Transverse colon (tissue), 4 donors: ENCODE results near the gene PCYT1A. TPM values are rescaled to one million over a fixed set of nuclear protein-coding genes. Genes with fewer than 3 reads are reported as not detected.
A peak's percentile ranks its signal among the peaks of the same experiment; 100 is the strongest.

Source experiments
- DNase-seq: peaks from one replicate; pipeline ENCODE4 v3.0.0-alpha.2; 2019
- H3K27ac ChIP-seq, 4 donors: fragments of 200-600 bp; sonication (generic); 2 replicates each; pipeline ENCODE4 v1.5.1; 2016 to 2018; ENCODE audit warnings: inconsistent platforms in 4 of 4
- H3K27me3 ChIP-seq: fragments of 200-600 bp; sonication (generic); 2 replicates; pipeline ENCODE4 v1.5.1; 2017; ENCODE audit warnings: inconsistent platforms
- H3K36me3 ChIP-seq, 4 donors: fragments of 200-600 bp; sonication (generic); 2 replicates each; pipeline ENCODE4 v1.5.1; 2017 to 2019; ENCODE audit warnings: inconsistent platforms in 4 of 4
- H3K4me1 ChIP-seq, 4 donors: fragments of 200-600 bp; sonication (generic); 2 replicates each; pipeline ENCODE4 v1.5.1; 2017 to 2020; ENCODE audit warnings: inconsistent platforms in 4 of 4
- H3K4me3 ChIP-seq, 4 donors: fragments of 200-600 bp; sonication (generic); 1 replicate in 1 of 4; 2 replicates in 3 of 4; pipeline versions ENCODE4 v1.5.1 to v1.6.1; 2017 to 2019; ENCODE audit warnings: inconsistent platforms in 4 of 4
- H3K9me3 ChIP-seq, 2 donors: fragments of 200-600 bp; sonication (generic); 2 replicates each; pipeline ENCODE4 v1.5.1; 2017 to 2019; ENCODE audit warnings: inconsistent platforms in 2 of 2
- EP300 ChIP-seq: sonication (generic); formaldehyde crosslinking; IDR thresholded peaks from one replicate; pipeline ENCODE4 v1.6.1; 2017; ENCODE audit warnings: antibody characterized with exemption, low read depth
- POLR2A ChIP-seq: fragments of 450-650 bp; IDR thresholded peaks from one replicate; pipeline ENCODE4 v1.6.1; 2016; ENCODE audit warnings: antibody characterized with exemption, mild to moderate bottlenecking, moderate library complexity
- POLR2AphosphoS5 ChIP-seq, 3 donors: sonication (generic); formaldehyde crosslinking; IDR thresholded peaks; one replicate each; pipeline ENCODE4 v1.6.1; 2016; ENCODE audit warnings: antibody characterized with exemption in 3 of 3
- WGBS, 2 donors: methylation state at CpG; one replicate each; pipeline ENCODE4 v1.1.5; 2018; ENCODE audit warnings: low coverage in 1 of 2; 5-methylcytosine and 5-hydroxymethylcytosine counted together
- in situ Hi-C, 4 donors: fragments of 200-750 bp; cut with MboI; loops; one replicate each; pipeline versions ENCODE4 v1.15.0 to v1.15.1; 2017; ENCODE audit warnings: low sequenced_read_pairs in 3 of 4, low pct_ligation_motif_present in 1 of 4, low pct_unique_long_range_greater_than_20kb in 1 of 4
- intact Hi-C: fragments of 100-400 bp; cut with DNase I; formaldehyde crosslinking; loops from one replicate; pipeline ENCODE4 v1.15.1; 2023; ENCODE audit warnings: low total_unique reads
- total RNA-seq, 4 donors: library from RNA; depleted of rRNA; stranded (reverse); fragments of >200 nt; gene quantifications; one replicate each; pipeline ENCODE4 v1.1.0, GENCODE V29; 2016
- TF ChIP-seq, protein P1 (sequence below), 5 experiments: fragments of 200-600 bp in 3 of 5; fragments of 450-650 bp in 2 of 5; sonication (generic) in 3 of 5; IDR thresholded peaks; 1 replicate in 2 of 5; 2 replicates in 3 of 5; pipeline ENCODE4 v1.5.1; 2016 to 2017; ENCODE audit warnings: antibody characterized with exemption in 5 of 5, inconsistent platforms in 3 of 5, mild to moderate bottlenecking in 2 of 5, moderate library complexity in 1 of 5

PCYT1A gene
- total RNA-seq, 4 donors from 2014 or later = 50.1 to 104 (median 76.2) TPM

DNA sequence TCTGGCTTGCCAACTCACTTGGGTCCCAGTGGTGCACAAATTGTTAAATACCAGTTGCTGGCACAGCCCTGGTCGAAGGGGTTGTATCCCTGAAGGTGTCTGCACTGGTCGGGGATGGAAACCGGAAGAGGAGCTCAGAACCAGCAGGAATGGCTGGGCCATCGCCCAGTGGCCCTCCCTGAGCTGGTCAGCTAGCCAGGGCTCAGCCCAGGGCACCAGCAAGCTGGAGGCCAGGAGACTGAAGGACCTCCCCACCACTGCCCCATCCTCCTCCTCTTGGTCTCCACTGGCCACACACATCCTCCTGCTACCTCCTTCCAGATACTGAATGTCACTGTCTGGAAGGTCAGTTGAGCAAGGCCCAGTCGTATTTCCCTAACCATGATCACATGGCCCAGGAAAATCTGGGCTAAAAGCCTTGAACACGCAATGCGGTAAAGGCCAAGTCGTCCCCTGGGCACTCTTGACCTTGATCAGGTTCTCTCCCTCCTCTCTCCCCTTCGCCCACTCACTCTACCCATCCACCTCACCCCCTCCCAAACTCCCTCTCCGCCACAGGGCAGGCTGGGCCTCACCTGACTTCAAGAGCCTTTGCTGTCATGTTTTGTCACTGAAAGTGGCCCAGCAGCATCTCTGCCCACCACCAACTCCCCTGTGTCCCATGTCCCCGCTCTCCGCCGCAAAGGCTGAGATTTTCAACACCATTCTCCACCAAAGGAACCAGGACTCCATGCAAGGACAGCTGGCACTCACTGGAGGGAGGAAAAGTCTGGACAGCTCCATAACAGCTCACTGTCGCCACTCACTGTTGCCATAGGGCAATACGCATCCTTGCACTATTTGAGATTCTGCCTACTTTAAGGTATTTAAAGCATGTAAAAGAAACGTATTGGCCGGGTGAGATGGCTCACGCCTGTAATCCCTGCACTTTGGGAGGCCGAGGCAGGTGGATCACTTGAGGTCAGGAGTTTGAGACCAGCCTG lies 88.5 kb downstream of the PCYT1A start:
- DNase-seq = no peak
- intact Hi-C loops (no loop called here), in situ Hi-C loops (loop anchor here in 2 of 4 donors (5.0 to 10.0 kb wide), 2 partner anchors 124 to 127 kb away; no protein-coding TSS in a partner anchor)

DNA sequence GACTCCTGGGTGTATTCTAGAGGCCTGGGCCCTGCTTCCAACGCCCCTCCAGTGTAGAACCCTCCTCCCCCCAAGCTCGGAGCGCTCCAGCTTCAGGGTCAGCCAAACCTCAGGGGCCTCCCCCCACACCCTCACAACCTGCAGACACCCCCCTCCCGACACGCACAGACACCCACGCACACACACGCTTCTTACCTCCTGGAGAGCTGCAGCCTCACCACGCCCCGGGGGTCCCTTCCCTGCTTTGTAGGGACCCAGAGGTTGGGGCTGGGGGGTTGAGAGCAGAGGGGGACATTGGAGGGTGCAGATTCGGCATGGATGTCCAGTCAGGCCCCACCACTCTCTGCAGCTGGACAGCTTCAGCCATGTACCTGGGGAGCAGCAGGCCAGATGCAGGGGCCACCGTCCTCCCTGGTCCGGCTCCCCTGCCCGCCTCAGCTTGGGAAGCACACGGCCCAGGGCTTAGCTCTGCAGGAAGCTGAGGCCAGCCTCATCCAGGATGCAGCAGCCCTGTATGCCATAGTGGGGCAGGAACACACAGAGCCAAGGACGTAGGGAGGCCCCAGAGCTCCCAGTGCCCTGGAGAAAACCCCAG lies 89.3 kb downstream of the PCYT1A start:
- Histone ChIP-seq H3K4me1 (peaks cover 5 to 29% (median 19%) of the 10 kb centered on the region in 4 donors), H3K27ac (no peak overlapping the region), H3K27me3 (no peaks in the 10 kb centered on the region), H3K4me3 (no peak overlapping the region), H3K9me3 (no peaks in the 10 kb centered on the region), H3K36me3 (no peaks in the 10 kb centered on the region)
- DNase-seq = no peak
- intact Hi-C loops = no loop called here
- no peak for TF ChIP-seq EP300
- no peak for TF ChIP-seq POLR2AphosphoS5 (IDR thresholded peaks at IDR 0.05)
- no peak for TF ChIP-seq POLR2A
- TF ChIP-seq, protein P1, sequence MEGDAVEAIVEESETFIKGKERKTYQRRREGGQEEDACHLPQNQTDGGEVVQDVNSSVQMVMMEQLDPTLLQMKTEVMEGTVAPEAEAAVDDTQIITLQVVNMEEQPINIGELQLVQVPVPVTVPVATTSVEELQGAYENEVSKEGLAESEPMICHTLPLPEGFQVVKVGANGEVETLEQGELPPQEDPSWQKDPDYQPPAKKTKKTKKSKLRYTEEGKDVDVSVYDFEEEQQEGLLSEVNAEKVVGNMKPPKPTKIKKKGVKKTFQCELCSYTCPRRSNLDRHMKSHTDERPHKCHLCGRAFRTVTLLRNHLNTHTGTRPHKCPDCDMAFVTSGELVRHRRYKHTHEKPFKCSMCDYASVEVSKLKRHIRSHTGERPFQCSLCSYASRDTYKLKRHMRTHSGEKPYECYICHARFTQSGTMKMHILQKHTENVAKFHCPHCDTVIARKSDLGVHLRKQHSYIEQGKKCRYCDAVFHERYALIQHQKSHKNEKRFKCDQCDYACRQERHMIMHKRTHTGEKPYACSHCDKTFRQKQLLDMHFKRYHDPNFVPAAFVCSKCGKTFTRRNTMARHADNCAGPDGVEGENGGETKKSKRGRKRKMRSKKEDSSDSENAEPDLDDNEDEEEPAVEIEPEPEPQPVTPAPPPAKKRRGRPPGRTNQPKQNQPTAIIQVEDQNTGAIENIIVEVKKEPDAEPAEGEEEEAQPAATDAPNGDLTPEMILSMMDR (IDR thresholded peaks at IDR 0.05) = no peak
- WGBS, 2 donors = 91% methylated on average over 13 of the region's 15 CpGs; no CpG with 5 or more reads in 1 of the 2 donors
- in situ Hi-C loops = loop anchor here in 2 of 4 donors (5.0 to 10.0 kb wide), 2 partner anchors 123 to 126 kb away; no protein-coding TSS in a partner anchor

More for the DNA sequence above, 88.5 kb downstream of the PCYT1A start:
- H3K4me3 ChIP-seq = no peak overlapping the region
- no peak overlapping the region for H3K27ac ChIP-seq
- H3K9me3 ChIP-seq = no peaks in the 10 kb centered on the region
- TF ChIP-seq, protein P1 (IDR thresholded peaks at IDR 0.05) = peak in 1 of 5 experiments; percentile 21
- no peak for TF ChIP-seq EP300
- H3K36me3 ChIP-seq = no peaks in the 10 kb centered on the region
- WGBS, 2 donors = 83 to 95% methylated on average over 4 to 19 of the region's 19 CpGs
- H3K4me1 ChIP-seq = peaks cover 5 to 20% (median 12%) of the 10 kb centered on the region in 4 donors
- H3K27me3 ChIP-seq = no peaks in the 10 kb centered on the region

DNA sequence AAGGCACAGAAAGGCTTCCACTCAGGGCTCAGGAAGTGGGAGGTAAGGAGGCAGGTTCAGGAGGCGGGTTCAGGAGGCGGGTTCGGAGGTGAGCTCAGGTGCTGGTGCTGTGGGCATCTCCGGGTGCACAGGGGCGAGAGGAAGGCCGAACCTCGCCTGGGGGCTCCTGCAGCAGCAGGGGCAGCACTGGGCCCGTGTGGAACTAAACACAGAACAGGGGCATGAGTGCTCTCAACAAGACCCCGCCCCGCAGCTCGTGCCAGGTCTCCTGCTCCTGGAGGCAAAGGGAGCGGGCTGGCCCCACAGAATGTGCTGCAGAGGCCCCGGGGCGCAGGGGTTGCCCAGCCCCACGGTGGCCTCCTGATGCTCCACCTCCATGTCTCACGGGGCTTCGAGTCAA lies 90.0 kb downstream of the PCYT1A start:
- Histone ChIP-seq H3K9me3 (no peaks in the 10 kb centered on the region), H3K36me3 (no peaks in the 10 kb centered on the region), H3K27ac (no peak overlapping the region), H3K27me3 (no peaks in the 10 kb centered on the region), H3K4me1 (peaks cover 5 to 36% (median 25%) of the 10 kb centered on the region in 4 donors), H3K4me3 (no peak overlapping the region)
- intact Hi-C loops (no loop called here), in situ Hi-C loops (loop anchor here in 2 of 4 donors (5.0 to 10.0 kb wide), 2 partner anchors 123 to 125 kb away; no protein-coding TSS in a partner anchor)
- DNase-seq = no peak
- WGBS, 2 donors = 87 to 92% methylated on average over 8 to 17 of the region's 17 CpGs
- TF ChIP-seq, protein P1 (IDR thresholded peaks at IDR 0.05) = no peak
- TF ChIP-seq POLR2A (no peak), EP300 (no peak), POLR2AphosphoS5 (IDR thresholded peaks at IDR 0.05) (no peak)

DNA sequence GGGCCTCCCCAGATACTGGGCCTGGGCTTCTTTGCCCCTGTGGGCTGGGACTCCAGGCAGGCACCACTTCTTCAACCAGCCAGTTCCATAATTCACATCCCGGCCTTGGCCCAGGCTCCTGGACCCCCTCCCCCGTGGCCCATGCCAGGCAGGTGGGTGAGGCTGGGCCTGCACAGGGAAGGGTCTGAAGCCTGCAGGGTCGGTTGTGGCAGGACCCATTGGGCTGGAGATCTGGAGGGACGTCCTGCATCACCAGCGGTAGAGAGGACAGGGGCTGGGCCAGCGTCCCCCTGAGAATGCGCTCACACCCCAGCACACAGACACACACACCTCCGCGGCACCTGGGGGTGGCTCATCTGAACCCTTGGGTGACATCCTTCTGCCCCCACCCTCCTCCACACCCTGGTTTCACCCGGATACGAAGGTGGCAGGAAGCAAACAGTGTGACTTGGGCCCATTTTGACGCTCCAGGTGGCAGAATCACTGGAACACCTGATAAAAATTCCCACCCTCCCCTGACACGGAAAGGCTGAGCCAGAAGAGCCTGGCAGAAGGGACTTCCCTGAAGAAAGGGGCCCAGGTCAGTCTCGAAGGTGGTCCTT lies 91.8 kb downstream of the PCYT1A start:
- no peak overlapping the region for H3K27ac ChIP-seq

More for the DNA sequence above, 91.8 kb downstream of the PCYT1A start:
- Histone ChIP-seq H3K9me3 (no peaks in the 10 kb centered on the region), H3K27me3 (no peaks in the 10 kb centered on the region), H3K36me3 (no peaks in the 10 kb centered on the region), H3K4me3 (no peak overlapping the region), H3K4me1 (peaks cover 10 to 48% (median 32%) of the 10 kb centered on the region in 4 donors)
- in situ Hi-C loops (loop anchor here in 2 of 4 donors (5.0 to 10.0 kb wide), 2 partner anchors 121 to 123 kb away; no protein-coding TSS in a partner anchor), intact Hi-C loops (no loop called here)
- DNase-seq = no peak
- TF ChIP-seq POLR2A = no peak
- TF ChIP-seq POLR2AphosphoS5 (IDR thresholded peaks at IDR 0.05) = no peak
- TF ChIP-seq EP300 = no peak
- TF ChIP-seq, protein P1 (IDR thresholded peaks at IDR 0.05) = no peak
- WGBS, 2 donors = 76% methylated on average over 13 of the region's 14 CpGs; no CpG with 5 or more reads in 1 of the 2 donors
